T-helper 9 cell (primary cell): ENCODE measurements around the gene GLI3.

Source experiments
- DNase-seq: peaks from one replicate; pipeline ENCODE4 v3.0.0-alpha.2; 2020

The GLI3 gene

DNA sequence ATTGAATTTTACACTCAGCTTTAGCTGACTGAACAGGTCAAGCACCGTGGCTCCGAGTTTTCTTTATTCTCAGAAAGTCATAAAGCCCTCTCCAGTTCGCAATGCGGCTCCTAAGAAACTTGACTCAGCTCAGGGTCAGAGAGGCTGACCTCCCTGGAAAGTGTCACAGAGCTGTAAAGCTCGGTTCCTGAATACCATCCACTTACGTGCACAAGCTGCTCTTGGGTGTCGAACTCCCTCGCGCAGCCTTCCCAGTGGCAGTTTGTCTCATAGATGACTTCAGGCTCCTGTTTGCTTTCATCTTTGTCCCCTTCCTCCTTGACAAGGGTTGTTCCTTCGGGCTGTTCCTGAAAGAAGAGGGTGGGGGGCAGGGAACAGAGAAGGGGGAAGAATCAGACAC, 213.7 kb downstream of the GLI3 start:
- DNase-seq: no peak

DNA sequence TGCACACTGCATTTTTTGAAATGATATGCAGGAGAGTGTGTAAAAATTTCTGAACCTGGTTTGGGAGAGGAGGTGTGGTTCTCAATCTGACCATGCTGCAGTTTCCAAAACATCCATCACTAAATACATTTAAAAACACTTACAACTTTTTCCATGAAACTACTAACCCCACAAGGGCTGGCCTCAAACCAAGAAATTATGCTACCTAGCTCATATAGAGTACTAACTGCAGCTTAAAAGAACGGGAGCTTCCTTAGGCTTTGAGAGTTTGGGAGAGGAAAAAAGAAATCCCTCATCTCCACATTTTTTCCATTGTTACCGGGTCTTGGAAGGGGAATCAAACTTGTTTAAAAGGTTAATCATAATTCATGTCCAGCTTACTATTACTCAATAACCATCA, 214.2 kb downstream of the GLI3 start:
- no peak for DNase-seq

- no peak for DNase-seq
Observed at GRCh38 chr7:42022056-42022455, 215.0 kb downstream of the GLI3 start.

GRCh38 chr7:42021631-42022030, 215.4 kb downstream of the GLI3 start:
- no peak for DNase-seq

- DNase-seq: no peak
Observed at GRCh38 chr7:42020061-42020460, 216.9 kb downstream of the GLI3 start.

GRCh38 chr7:42017349-42017986, 219.5 kb downstream of the GLI3 start:
- no peak for DNase-seq

GRCh38 chr7:42016517-42016916, 220.5 kb downstream of the GLI3 start:
- DNase-seq: no peak

GRCh38 chr7:42014625-42015618, 222.1 kb downstream of the GLI3 start:
- no peak for DNase-seq

- DNase-seq: no peak
Observed at GRCh38 chr7:42012786-42013360, 224.1 kb downstream of the GLI3 start.

- DNase-seq: no peak
Observed at GRCh38 chr7:42012313-42012712, 224.7 kb downstream of the GLI3 start.

DNA sequence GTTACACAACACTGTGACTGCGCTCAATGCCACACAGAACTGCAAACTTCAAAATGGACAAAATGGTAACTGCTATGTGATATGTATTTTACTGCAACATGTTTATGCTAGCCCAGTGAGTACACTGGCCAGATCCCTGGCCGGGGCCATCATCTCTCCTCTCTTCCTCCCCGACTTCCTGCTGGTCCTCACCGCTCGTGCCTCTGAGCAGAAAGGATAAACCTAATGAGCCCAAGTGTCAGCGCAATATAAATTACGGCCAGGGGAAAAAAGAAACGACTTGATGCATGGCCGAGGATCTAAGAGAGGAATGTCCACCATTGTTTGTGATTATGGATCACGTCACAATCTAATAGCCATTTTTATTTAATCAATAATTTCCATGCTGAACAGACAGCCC, 225.2 kb downstream of the GLI3 start:
- no peak for DNase-seq

- no peak for DNase-seq
Observed at GRCh38 chr7:42010751-42011150, 226.3 kb downstream of the GLI3 start.

GRCh38 chr7:42006801-42007513, 230.1 kb downstream of the GLI3 start:
- no peak for DNase-seq

GRCh38 chr7:42002654-42003053, 234.4 kb downstream of the GLI3 start:
- DNase-seq: no peak

DNA sequence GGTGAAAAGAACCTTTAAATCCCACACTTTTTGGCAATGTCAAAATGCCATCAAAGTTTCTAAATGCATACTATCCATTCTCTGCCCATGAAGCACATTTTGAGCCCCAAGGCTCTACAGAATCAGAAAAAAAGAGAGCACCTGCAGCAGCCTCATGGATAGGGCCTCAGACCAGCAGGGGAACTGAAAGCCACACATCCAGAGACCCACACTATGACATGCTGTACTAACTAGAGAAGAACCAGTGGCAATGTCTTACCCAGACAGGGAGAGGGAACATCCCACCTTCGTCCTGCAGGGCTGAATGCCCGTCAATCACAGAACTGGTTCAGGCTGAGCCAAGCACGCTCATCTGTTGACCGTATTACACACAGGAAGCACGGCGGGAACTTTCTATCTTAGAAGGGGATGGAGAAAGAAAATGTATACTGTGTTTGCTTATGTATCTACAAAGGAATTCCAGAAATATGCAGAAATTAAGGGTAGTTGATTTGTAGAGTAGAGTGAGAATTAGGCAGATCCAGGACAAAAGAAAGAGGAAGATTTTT, 237.2 kb downstream of the GLI3 start:
- DNase-seq: no peak

GRCh38 chr7:41998041-41998440, 239.0 kb downstream of the GLI3 start:
- DNase-seq: no peak

- DNase-seq: no peak
Observed at GRCh38 chr7:41997151-41997550, 239.9 kb downstream of the GLI3 start.

- DNase-seq: no peak
Observed at GRCh38 chr7:41996381-41997035, 240.5 kb downstream of the GLI3 start.

DNA sequence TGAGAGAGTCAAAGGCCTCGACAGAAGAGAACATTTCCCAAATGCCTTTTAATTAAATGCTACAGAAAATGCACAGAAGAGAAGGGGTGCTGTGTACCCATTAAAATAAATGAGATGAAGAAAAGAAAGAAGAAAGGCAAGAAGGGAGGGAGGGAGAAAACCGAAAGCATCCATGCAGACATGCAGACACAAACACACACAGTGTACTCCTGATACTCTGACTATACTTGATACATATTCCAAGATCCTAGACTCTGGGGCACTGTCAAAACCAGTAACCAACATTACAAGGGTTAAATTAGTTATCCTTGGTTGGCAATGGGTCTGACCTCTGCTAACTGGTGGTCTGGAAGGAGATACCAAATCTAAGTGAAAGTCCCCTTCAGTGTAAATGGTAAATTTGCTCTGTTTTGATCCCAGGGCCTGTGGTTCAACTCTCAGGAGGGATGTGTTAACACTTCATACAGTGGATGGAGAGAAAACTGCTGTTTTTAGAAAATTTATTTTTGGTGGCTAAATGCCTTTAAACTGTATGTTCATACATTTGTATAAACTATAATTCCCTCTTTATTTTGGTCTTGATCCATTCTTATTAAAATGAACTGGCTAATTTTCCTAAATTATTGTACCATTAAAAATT, 241.3 kb downstream of the GLI3 start:
- no peak for DNase-seq

DNA sequence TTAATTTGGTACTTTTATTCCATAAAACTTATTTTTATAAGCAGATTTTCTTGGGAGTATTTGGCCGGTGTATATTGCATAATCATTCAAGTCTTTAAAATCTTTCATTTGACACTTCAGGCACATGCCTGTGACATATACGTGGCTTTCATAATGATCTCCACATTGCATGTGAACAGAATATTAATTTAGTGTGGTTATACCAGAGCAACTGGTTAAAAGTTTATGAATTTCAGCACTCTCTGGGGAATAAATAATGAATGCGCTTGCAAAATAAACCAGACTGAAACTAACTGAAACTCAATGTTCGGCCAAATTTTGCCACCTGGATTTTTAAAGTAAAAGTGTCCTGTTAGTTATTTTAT, 242.3 kb downstream of the GLI3 start:
- DNase-seq: no peak

GRCh38 chr7:41994036-41994745, 242.8 kb downstream of the GLI3 start:
- no peak for DNase-seq
